Mesendoderm (in vitro differentiated cells): Measurements from ENCODE around the gene NME8.
A peak's percentile ranks its signal among the peaks of the same experiment; 100 is the strongest.

Experiments used
- DNase-seq: peaks from one replicate; pipeline ENCODE4 v3.0.0; 2013
- H2AK5ac ChIP-seq: 2 replicates; pipeline ENCODE4 v1.6.1; 2013; ENCODE audit warnings: low read length, inconsistent platforms
- H2BK120ac ChIP-seq: 2 replicates; pipeline ENCODE4 v1.6.1; 2013; ENCODE audit warnings: low read depth, mild to moderate bottlenecking, low read length, moderate library complexity, mixed read lengths
- H2BK15ac ChIP-seq: replicated peaks from 2 replicates; pipeline ENCODE4 v1.6.1; 2013; ENCODE audit warnings: low read depth, mild to moderate bottlenecking, moderate library complexity
- H2BK5ac ChIP-seq: 2 replicates; pipeline ENCODE4 v1.6.1; 2013; ENCODE audit warnings: low read length, inconsistent platforms
- H3K18ac ChIP-seq: 2 replicates; pipeline ENCODE4 v1.6.1; 2013; ENCODE audit warnings: mild to moderate bottlenecking, low read length, mixed read lengths
- H3K23ac ChIP-seq: one replicate; pipeline ENCODE4 v1.6.1; 2013; ENCODE audit warnings: low read length
- H3K27ac ChIP-seq: 2 replicates; pipeline ENCODE4 v1.5.1; 2013; ENCODE audit warnings: low read depth, mild to moderate bottlenecking, inconsistent platforms, low read length, moderate library complexity
- H3K27me3 ChIP-seq: 2 replicates; pipeline ENCODE4 v1.6.1; 2013; ENCODE audit warnings: low read length, control low read depth, mild to moderate bottlenecking, inconsistent platforms; ENCODE audit not compliant: insufficient read depth, poor library complexity
- H3K36me3 ChIP-seq: 2 replicates; pipeline ENCODE4 v1.6.1; 2013; ENCODE audit warnings: low read length, inconsistent platforms; ENCODE audit not compliant: control insufficient read depth, insufficient read depth
- H3K4ac ChIP-seq: one replicate; pipeline ENCODE4 v1.6.1; 2013; ENCODE audit warnings: low read depth, mild to moderate bottlenecking, low read length, moderate library complexity
- H3K4me1 ChIP-seq: 2 replicates; pipeline ENCODE4 v1.6.1; 2013; ENCODE audit warnings: low read depth, low read length, inconsistent platforms; ENCODE audit not compliant: control insufficient read depth
- H3K4me2 ChIP-seq: 2 replicates; pipeline ENCODE4 v1.6.1; 2013; ENCODE audit warnings: low read length
- H3K4me3 ChIP-seq: 2 replicates; pipeline ENCODE4 v1.5.1; 2013; ENCODE audit warnings: mild to moderate bottlenecking, low read length
- H3K56ac ChIP-seq: one replicate; pipeline ENCODE4 v1.6.1; 2013; ENCODE audit warnings: low read length
- H3K79me1 ChIP-seq: 2 replicates; pipeline ENCODE4 v1.6.1; 2013; ENCODE audit warnings: low read length, inconsistent platforms
- H3K79me2 ChIP-seq: 2 replicates; pipeline ENCODE4 v1.6.1; 2013; ENCODE audit warnings: mild to moderate bottlenecking, low read length; ENCODE audit not compliant: control insufficient read depth, insufficient read depth
- H3K9ac ChIP-seq: 2 replicates; pipeline ENCODE4 v1.6.1; 2013; ENCODE audit warnings: low read length, inconsistent platforms
- H4K5ac ChIP-seq: one replicate; pipeline ENCODE4 v1.6.1; 2013; ENCODE audit warnings: low read length
- H4K8ac ChIP-seq: one replicate; pipeline ENCODE4 v1.6.1; 2013; ENCODE audit warnings: low read depth, mild to moderate bottlenecking, control low read depth, low read length, moderate library complexity
- WGBS: extraction: QIAGEN DNeasy Blood & Tissue Kit; methylation state at CpG from one replicate; pipeline ENCODE4 v1.1.7; 2013; ENCODE audit warnings: low lambda C conversion rate, missing lambda C conversion rate; ENCODE audit not compliant: insufficient coverage; ENCODE audit errors: extremely low coverage; 5-methylcytosine and 5-hydroxymethylcytosine counted together

NME8 gene

DNA sequence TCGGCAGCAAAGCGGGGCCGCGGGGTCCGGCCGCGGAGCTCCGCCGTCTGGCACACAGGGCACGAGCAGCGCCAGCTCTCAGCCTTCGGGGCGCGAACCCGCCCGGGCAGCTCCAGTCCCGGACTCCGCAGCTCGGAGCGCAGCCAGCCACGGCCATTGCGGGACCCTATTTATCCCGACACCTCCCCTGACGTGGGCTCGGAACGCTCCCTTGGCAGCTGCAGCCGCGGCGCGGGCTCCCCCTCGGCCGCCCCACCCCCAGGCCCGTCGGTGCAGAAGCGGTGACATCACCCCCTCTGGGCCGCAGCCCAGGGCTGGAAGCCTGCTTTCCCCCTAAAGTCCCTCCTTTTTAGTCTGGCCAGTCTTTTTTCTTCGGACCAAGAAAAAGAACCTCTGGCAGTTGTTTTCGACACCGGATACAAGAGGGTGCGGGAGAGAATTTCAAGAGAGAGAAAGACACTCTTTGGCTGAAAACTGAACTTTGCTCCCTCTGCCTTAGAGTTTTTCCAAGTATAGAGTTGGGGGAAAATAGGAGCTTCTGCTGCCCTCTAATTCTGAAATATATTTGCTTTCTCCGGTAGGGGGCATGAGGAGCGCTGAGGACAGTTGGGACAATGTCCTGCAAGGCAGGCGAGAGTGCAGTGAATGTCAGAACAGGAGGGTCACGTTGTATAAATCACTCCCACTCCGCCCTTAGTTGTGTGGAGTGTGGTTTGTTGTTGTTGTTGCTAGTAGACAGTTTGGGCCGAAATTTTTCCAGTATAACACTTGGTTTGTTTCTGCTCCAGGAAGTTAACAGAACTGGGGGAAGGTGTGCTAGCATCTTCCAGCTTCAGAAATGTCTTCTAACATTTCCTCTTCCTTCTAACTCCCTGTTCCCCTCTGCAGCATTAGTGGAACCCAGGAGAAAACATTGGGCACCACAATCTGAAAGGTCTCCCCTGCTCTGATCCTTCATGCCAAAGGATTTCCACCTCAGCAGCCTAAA lies 68.6 kb downstream of the NME8 start, which contains the start of gene SFRP4:
Gene SFRP4, minus strand, starts transcription at position 145 of the 988 bp plus-strand sequence. CDS start 280 bp downstream, outside the sequence.
- Histone ChIP-seq H3K4ac (no peak within 1 kb of the TSS), H3K79me2 (no peaks in the 10 kb centered on the region), H3K23ac (peak within 1 kb of the TSS; percentile 71), H2BK5ac (no peak within 1 kb of the TSS), H2BK120ac (no peak within 1 kb of the TSS), H3K27ac (no peak within 1 kb of the TSS), H3K4me1 (no peaks in the 10 kb centered on the region), H2AK5ac (no peak within 1 kb of the TSS), H3K4me3 (no peak within 1 kb of the TSS), H3K56ac (no peak within 1 kb of the TSS), H3K79me1 (no peaks in the 10 kb centered on the region), H3K27me3 (peaks cover 13% of the 10 kb centered on the region), H4K8ac (no peak within 1 kb of the TSS), H3K36me3 (no peaks in the 10 kb centered on the region), H3K9ac (no peak within 1 kb of the TSS), H3K4me2 (peak within 1 kb of the TSS; percentile 48), H4K5ac (no peak within 1 kb of the TSS), H2BK15ac (no peak within 1 kb of the TSS), H3K18ac (no peak within 1 kb of the TSS)
- DNase-seq, result peak; percentile 82
- WGBS, result no CpG with 5 or more reads among the region's 46 CpGs

DNA sequence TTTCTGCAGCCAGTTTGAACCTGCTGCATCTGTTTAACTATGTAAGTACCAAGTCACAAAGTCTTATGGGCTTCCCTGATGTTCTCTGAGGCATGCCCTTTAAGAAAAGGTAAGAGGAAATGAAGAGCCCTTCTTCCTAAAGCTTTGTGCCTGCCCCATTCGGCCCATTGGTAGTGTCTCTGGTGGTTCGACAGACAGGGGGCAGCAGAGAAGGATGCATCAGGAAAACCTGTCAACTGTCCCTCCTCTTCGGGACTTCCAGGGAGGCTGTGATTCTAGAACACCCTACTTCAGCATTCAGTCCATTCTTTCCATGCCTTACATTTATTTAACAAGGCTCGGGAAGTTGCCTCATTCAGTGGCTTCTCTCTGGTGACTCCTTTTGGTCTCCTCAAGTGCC lies 70.1 kb downstream of the NME8 start:
- H3K56ac ChIP-seq, result no peak overlapping the region
- no peak overlapping the region for H4K8ac ChIP-seq
- no peak overlapping the region for H2BK5ac ChIP-seq
- no peak overlapping the region for H3K23ac ChIP-seq
- H2AK5ac ChIP-seq, result no peak overlapping the region
- no peak overlapping the region for H3K9ac ChIP-seq
- H3K4me3 ChIP-seq, result no peak overlapping the region
- no peak overlapping the region for H3K27ac ChIP-seq
- peaks cover 13% of the 10 kb centered on the region for H3K27me3 ChIP-seq
- no peaks in the 10 kb centered on the region for H3K79me2 ChIP-seq
- no peak overlapping the region for H2BK120ac ChIP-seq
- H4K5ac ChIP-seq, result no peak overlapping the region
- WGBS, result no CpG with 5 or more reads among the region's 4 CpGs
- no peak overlapping the region for H3K18ac ChIP-seq
- H2BK15ac ChIP-seq, result no peak overlapping the region
- DNase-seq, result peak; percentile 23
- H3K36me3 ChIP-seq, result no peaks in the 10 kb centered on the region
- H3K4me2 ChIP-seq, result no peak overlapping the region
- no peaks in the 10 kb centered on the region for H3K4me1 ChIP-seq
- H3K79me1 ChIP-seq, result no peaks in the 10 kb centered on the region
- no peak overlapping the region for H3K4ac ChIP-seq

DNA sequence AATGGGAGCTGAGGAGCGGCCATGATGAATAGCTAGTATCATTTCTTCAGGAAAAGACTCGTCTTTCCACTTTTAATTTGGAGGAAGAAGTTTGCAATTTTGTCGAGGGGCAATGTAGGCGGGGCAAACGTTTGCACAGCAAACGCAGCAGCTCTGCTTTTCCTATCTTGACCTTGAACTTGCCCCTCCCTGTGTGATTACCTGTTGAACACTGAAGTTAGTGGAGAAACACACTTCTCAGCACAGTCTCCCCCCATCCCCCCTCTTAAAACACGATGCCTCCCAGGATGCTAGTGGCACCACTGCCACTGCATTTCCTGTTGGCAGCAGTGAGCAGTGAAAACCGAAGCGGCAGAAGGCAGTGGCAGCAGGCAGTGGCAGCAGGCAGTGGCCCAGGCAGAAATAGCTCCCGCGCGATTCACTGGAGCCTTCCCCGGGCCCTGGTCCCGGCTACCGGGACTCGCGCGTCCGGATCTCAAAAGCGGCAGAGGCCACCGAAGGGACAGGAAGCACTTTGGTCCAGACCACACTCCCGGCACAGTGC lies 72.0 kb downstream of the NME8 start, which contains the start of gene EPDR1:
Gene EPDR1, plus strand, starts transcription at position 336 of the 544 bp plus-strand sequence. CDS start 300 bp downstream, outside the sequence.
- H3K27me3 ChIP-seq, result peaks cover 11% of the 10 kb centered on the region
- H3K36me3 ChIP-seq, result no peaks in the 10 kb centered on the region
- no peaks in the 10 kb centered on the region for H3K79me1 ChIP-seq
- peak within 1 kb of the TSS; percentile 32 for H2BK120ac ChIP-seq
- H2BK15ac ChIP-seq, result no peak within 1 kb of the TSS
- H3K27ac ChIP-seq, result no peak within 1 kb of the TSS
- peak within 1 kb of the TSS; percentile 89 for H3K4ac ChIP-seq
- H3K23ac ChIP-seq, result no peak within 1 kb of the TSS
- no peaks in the 10 kb centered on the region for H3K79me2 ChIP-seq
- DNase-seq, result peak; percentile 71
- no peaks in the 10 kb centered on the region for H3K4me1 ChIP-seq
- H2BK5ac ChIP-seq, result no peak within 1 kb of the TSS
- H2AK5ac ChIP-seq, result no peak within 1 kb of the TSS
- H3K18ac ChIP-seq, result peak within 1 kb of the TSS; percentile 9
- peak within 1 kb of the TSS; percentile 75 for H3K9ac ChIP-seq
- no peak within 1 kb of the TSS for H4K5ac ChIP-seq
- H3K4me2 ChIP-seq, result peak within 1 kb of the TSS; percentile 58
- peak within 1 kb of the TSS; percentile 55 for H3K4me3 ChIP-seq
- peak within 1 kb of the TSS; percentile 92 for H3K56ac ChIP-seq
- no peak within 1 kb of the TSS for H4K8ac ChIP-seq
- no CpG with 5 or more reads among the region's 22 CpGs for WGBS

DNA sequence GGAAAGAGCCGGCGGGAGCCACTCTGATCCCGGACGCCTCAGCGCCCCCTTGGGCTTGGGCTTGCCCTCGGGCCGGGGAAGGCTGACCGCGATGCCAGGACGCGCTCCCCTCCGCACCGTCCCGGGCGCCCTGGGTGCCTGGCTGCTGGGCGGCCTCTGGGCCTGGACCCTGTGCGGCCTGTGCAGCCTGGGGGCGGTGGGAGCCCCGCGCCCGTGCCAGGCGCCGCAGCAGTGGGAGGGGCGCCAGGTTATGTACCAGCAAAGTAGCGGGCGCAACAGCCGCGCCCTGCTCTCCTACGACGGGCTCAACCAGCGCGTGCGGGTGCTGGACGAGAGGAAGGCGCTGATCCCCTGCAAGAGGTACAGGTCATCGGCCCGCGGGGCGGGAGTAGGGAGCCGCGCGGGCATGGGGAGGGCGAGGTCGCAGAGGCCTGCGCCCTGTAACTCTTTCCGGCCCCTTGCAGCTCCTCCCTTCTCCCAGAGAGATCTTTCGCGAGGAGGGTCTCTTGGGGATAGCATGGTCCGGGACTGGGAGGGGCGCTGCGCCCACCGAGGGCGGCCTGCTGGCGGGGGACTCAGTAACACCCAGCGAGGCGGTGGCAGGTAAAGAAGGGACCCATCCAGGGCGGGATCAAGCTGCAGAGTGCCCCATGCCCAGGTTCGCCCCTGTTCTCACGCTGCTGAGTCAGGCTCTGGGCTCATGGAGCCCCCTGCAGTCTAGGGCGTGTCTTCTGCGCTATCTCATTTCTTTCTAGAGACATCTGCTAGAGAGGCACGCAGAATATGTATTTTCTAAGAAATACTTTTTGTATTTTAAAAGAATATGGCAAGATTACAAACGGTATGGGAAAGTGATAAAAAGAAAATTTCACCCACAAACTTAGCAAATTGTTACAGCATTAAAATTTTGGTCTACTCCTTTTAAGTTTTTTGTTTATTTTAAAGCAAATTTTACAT lies 72.7 kb downstream of the NME8 start:
- WGBS, result no CpG with 5 or more reads among the region's 63 CpGs
- peaks cover 4% of the 10 kb centered on the region for H3K27me3 ChIP-seq

GRCh38 chr7:37921876-37922275 lies 73.5 kb downstream of the NME8 start:
- Histone ChIP-seq H3K79me1 (no peaks in the 10 kb centered on the region), H2AK5ac (no peak overlapping the region), H2BK5ac (no peak overlapping the region), H3K79me2 (no peaks in the 10 kb centered on the region), H3K4me1 (no peaks in the 10 kb centered on the region), H3K23ac (no peak overlapping the region), H3K27me3 (no peaks in the 10 kb centered on the region), H2BK120ac (no peak overlapping the region), H3K4me2 (no peak overlapping the region), H3K4ac (no peak overlapping the region), H2BK15ac (no peak overlapping the region), H4K5ac (no peak overlapping the region), H3K9ac (no peak overlapping the region), H3K36me3 (no peaks in the 10 kb centered on the region), H3K27ac (no peak overlapping the region), H3K18ac (no peak overlapping the region), H3K4me3 (no peak overlapping the region), H3K56ac (no peak overlapping the region), H4K8ac (no peak overlapping the region)
- no CpG with 5 or more reads among the region's 4 CpGs for WGBS
- DNase-seq, result no peak

More for the DNA sequence above, 72.7 kb downstream of the NME8 start:
- H3K4me1 ChIP-seq, result no peaks in the 10 kb centered on the region
- peak overlapping the region; percentile 75 for H3K9ac ChIP-seq
- H2AK5ac ChIP-seq, result no peak overlapping the region
- no peak overlapping the region for H4K5ac ChIP-seq
- H3K27ac ChIP-seq, result no peak overlapping the region
- H3K4me2 ChIP-seq, result peak overlapping the region; percentile 58
- H2BK5ac ChIP-seq, result no peak overlapping the region
- H3K4ac ChIP-seq, result peak overlapping the region; percentile 89
- H3K56ac ChIP-seq, result peak overlapping the region; percentile 92
- H3K4me3 ChIP-seq, result peak overlapping the region; percentile 55
- DNase-seq, result peak; percentile 73
- no peak overlapping the region for H4K8ac ChIP-seq
- peak overlapping the region; percentile 32 for H2BK120ac ChIP-seq
- no peaks in the 10 kb centered on the region for H3K79me1 ChIP-seq
- no peaks in the 10 kb centered on the region for H3K36me3 ChIP-seq
- H3K79me2 ChIP-seq, result no peaks in the 10 kb centered on the region
- peak overlapping the region; percentile 9 for H3K18ac ChIP-seq
- no peak overlapping the region for H2BK15ac ChIP-seq
- H3K23ac ChIP-seq, result no peak overlapping the region
